ENCODE measurements around the gene PLEKHN1.

Gene PLEKHN1

DNA sequence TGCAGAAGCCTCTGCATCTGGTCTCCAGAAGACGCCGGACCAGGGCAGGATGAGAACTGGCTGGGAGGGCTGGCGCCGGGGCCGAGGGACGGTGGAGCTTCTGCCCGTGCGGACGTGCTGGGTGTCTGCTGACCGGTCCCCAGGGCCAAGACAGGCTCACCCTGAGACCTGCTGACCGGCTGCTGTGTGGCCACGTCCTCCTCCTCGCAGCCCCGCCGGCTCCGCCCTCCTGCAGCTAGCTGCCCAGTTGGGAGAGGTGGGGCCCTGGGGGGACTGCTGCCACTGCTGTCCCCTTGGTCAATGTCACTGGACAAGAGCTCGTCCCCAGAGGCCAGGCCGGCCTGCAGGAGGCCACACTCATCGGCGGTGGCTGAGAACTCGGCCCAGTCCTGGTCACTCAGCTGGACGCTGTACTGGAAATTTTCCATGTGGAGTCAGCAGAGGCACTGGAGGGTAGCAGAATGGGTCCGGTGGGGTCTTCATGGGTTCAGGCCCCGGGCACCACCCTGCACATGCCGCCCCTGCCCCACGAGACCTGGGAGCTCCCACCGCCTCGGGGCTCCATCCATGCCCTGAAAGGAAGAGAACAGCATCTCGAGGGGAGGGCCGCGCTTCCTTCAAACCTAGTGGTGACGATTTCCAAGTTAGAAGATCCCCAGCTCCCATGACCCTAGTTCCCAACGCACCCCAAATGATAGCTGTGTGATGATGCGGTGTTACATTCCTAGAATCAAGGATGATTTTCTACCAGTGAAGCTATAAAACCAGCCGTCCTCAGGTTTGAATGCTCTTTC is 14.5 kb downstream of the PLEKHN1 start:
- TF ChIP-seq, protein P1, sequence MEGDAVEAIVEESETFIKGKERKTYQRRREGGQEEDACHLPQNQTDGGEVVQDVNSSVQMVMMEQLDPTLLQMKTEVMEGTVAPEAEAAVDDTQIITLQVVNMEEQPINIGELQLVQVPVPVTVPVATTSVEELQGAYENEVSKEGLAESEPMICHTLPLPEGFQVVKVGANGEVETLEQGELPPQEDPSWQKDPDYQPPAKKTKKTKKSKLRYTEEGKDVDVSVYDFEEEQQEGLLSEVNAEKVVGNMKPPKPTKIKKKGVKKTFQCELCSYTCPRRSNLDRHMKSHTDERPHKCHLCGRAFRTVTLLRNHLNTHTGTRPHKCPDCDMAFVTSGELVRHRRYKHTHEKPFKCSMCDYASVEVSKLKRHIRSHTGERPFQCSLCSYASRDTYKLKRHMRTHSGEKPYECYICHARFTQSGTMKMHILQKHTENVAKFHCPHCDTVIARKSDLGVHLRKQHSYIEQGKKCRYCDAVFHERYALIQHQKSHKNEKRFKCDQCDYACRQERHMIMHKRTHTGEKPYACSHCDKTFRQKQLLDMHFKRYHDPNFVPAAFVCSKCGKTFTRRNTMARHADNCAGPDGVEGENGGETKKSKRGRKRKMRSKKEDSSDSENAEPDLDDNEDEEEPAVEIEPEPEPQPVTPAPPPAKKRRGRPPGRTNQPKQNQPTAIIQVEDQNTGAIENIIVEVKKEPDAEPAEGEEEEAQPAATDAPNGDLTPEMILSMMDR (IDR thresholded peaks at IDR 0.05), result no peak

DNA sequence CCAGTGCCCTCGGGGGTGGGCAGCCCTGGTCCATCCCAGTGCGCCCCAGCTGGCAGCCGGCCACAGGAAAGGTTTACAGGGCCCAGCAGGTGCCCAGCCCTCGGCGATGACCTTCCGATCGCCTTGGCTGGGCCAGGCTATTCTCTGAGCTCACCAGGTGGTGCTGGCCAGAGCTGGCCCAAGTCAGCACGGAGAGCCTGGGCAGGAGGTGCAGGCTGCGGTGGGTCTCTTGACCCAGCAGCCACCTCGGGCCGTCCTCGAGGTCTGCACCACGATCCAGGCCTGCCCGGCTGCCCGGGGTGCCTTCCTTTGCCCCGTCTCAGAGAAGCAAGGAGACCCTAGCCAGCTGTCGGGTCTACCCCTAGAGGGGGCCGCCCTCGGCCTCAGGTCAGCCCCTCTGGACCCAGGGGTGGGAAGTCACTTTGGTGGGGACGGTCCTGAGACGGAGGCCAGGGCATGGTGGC is 15.2 kb downstream of the PLEKHN1 start:
- TF ChIP-seq, protein P1 (IDR thresholded peaks at IDR 0.05), result no peak

DNA sequence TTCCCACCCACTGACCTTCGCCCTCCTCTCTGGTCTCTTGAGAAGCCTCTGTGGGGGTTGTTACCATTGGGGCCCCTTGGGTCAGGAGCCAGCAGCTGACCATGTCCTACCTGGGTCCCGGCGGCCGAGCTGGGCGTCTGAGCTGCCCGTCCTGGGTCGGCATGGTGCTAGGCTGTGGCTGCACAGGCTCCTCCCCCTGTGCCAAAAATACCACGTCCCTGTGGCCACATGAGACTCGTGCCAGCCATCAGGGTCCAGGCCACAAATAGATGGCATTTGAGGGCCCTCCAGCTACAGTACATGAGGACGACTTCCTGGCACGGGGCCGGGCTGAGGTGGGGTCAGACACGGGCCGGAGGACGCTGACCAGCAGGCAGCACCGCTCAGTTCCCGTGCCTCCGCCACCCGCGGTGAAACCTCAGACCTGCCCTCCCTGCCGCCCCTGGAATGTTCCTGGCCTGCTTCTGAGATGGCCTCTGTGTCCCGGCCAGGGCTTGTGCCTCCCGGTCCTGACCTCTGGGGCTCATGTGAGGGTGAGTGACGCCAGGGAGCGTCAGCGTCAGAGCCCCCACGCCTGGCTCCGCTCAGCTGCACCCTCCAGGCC is 15.8 kb downstream of the PLEKHN1 start, which contains the start of gene PERM1:
TSS of gene PERM1 (minus strand) at position 139 of the 604 bp plus-strand sequence. CDS start 1,064 bp downstream, outside the sequence.
- TF ChIP-seq, protein P1 (IDR thresholded peaks at IDR 0.05), result no peak

DNA sequence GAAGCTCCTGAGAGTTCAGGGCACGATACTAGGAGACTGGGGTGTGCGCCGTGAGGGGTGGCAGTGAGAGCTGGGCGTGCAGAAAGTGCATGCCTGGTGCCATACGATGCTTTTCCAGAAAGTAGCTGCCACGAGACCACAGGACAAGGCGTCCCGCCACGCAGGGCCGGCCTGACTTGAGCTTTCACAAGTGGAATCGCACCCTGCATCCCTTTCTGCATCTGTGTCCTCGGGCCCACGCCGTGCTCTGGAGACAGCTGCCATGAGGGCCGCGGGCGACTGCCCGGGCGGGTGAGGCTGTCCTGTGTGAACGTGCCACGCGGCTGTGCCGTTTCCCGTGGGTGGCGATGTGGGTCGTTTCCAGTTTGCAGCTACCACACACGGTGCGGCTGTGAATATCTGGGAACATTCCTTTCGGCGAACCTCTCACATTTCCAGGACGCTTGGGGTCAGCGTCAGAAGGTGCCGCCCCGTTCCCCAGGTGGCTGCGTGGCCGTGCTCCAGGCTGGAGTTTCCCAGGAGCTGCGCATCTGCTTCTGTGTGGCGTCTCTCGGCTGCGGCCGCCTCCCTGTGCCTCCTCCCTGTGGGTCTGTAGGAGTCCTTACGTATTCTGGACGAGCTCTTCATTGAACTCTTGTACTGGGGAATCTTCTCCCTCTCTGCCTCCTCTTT is 16.6 kb downstream of the PLEKHN1 start:
- TF ChIP-seq, protein P1 (IDR thresholded peaks at IDR 0.05), result no peak

DNA sequence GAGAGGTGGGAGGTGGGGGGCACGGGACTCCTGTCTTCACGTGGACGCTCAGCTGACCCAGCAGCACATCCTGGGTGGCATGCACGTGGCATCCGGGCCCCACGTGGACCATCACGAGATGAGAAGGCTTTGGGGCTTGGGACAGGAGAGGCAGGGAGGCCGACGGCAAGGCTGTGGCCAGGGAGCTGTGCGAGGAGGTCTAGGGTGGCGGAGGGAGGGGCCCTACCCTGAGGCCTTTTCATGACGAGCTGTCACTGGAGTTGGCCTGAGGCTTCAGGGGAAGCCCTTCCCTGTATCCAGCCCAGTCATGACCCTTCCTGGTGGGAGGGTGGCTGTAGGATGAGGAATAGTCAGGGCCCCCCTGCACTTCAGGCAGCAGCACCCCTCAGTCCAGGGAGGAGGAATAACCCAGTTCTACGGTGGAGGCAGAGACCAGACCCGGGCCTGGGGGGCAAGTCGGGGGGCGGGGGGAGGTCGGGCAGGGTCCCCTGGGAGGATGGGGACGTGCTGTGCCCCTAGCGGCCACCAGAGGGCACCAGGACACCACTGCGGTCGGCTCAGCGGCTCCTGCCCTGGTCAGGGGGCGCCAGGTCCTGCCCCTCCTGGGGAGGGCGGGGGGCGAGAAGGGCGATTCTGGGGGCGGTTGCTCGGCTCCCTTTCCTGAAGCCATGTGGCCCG is 17.7 kb downstream of the PLEKHN1 start:
- TF ChIP-seq, protein P1 (IDR thresholded peaks at IDR 0.05), result peak; percentile 96

DNA sequence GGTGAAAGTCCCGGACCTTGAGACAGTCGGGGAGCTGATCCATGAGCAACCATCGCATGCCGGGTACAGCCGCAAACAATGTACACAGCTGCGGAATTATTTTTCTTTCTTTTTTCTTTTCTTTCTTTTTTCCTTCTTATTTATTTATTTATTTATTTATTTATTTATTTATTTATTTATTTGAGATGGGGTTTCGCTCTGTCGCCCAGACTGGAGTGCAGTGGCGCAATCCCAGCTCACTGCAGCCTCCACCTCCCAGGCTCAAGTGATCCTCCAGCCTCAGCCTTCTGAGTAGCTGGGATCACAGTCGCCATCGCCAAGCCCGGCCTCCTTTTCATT is 18.2 kb downstream of the PLEKHN1 start:
- TF ChIP-seq, protein P1 (IDR thresholded peaks at IDR 0.05), result peak; percentile 29; the same call in 1 of the 2 replicates

DNA sequence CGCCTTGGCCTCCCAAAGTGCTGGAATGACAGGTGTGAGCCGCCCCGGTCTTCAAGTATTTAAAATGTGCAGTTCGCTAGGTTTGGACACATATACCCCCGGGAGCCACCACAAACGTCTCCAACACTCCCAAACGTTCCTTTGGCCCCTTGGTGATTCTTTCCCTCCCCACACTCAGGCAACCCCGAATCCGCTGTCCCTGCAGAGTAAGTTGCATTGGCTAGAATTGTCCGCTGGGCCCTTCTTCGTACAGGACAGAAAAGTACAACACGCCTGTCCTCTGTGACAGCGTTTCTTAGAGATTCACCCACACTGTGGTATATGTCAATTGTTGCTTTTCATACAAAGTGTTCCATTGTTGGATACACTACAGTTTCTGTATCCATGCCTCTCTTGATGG is 18.8 kb downstream of the PLEKHN1 start:
- TF ChIP-seq, protein P1 (IDR thresholded peaks at IDR 0.05), result no peak

Data from LNCAP (cell line).